AG10803 (cell line): ENCODE data around the gene FANCI.

Source experiments
- DNase-seq: peaks from one replicate; pipeline ENCODE4 v3.0.0; 2010; ENCODE audit warnings: low read depth
- H3K4me3 ChIP-seq: 2 replicates; pipeline ENCODE4 v1.5.1; 2011; ENCODE audit warnings: mild to moderate bottlenecking, low read length, control low read depth
- TF ChIP-seq, protein P1 (sequence below): conservative IDR thresholded peaks from 2 replicates; pipeline ENCODE4 v1.5.1; 2011; ENCODE audit warnings: mild to moderate bottlenecking, low read length, control low read depth, inconsistent platforms

Gene FANCI

GRCh38 chr15:89338036-89338435, 94.3 kb downstream of the FANCI start:
- H3K4me3 ChIP-seq = no peak overlapping the region
- TF ChIP-seq, protein P1, sequence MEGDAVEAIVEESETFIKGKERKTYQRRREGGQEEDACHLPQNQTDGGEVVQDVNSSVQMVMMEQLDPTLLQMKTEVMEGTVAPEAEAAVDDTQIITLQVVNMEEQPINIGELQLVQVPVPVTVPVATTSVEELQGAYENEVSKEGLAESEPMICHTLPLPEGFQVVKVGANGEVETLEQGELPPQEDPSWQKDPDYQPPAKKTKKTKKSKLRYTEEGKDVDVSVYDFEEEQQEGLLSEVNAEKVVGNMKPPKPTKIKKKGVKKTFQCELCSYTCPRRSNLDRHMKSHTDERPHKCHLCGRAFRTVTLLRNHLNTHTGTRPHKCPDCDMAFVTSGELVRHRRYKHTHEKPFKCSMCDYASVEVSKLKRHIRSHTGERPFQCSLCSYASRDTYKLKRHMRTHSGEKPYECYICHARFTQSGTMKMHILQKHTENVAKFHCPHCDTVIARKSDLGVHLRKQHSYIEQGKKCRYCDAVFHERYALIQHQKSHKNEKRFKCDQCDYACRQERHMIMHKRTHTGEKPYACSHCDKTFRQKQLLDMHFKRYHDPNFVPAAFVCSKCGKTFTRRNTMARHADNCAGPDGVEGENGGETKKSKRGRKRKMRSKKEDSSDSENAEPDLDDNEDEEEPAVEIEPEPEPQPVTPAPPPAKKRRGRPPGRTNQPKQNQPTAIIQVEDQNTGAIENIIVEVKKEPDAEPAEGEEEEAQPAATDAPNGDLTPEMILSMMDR = no peak
- no peak for DNase-seq

- no peak for DNase-seq
- TF ChIP-seq, protein P1 = no peak
- H3K4me3 ChIP-seq = no peak overlapping the region
Measured at GRCh38 chr15:89340573-89340972, 96.8 kb downstream of the FANCI start.

DNA sequence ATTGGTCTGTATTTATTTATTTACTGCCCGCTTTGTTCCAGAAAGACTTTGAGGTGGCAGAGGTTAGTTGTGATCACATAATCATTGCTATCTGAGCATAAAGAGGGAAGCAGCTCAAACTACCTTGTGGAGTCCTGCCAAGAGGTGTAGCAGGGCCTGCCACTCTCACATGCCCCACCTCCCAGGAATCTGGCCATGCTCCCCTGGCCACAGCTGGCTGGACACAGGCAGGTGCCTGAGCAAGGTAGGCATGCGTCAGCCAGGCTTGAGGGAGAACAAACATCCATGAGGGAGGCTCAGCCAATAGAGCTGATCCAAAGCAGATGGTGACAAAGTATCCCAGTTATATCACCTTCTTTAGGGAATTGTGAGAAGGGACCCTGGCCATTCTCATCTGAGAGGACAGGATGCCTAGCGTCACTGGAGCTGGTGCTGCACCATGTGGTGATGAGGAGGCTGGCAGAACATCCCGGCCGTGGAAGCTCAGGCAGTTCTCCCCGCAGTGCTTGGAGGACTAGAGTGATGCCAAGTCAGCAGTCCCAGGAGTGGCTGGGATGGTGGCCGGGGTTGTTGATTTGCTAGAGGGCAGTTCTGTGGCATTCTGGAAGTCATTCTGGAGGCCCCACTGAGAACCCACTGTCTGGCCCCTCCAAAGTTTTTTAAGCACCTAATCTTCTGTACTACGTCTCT, 97.7 kb downstream of the FANCI start:
- DNase-seq = no peak
- TF ChIP-seq, protein P1 = no peak
- no peak overlapping the region for H3K4me3 ChIP-seq

GRCh38 chr15:89342840-89343239, 99.1 kb downstream of the FANCI start:
- DNase-seq = no peak
- TF ChIP-seq, protein P1 = no peak
- no peak overlapping the region for H3K4me3 ChIP-seq

GRCh38 chr15:89345248-89345647, 101.5 kb downstream of the FANCI start:
- no peak for DNase-seq
- TF ChIP-seq, protein P1 = no peak
- no peak overlapping the region for H3K4me3 ChIP-seq

DNA sequence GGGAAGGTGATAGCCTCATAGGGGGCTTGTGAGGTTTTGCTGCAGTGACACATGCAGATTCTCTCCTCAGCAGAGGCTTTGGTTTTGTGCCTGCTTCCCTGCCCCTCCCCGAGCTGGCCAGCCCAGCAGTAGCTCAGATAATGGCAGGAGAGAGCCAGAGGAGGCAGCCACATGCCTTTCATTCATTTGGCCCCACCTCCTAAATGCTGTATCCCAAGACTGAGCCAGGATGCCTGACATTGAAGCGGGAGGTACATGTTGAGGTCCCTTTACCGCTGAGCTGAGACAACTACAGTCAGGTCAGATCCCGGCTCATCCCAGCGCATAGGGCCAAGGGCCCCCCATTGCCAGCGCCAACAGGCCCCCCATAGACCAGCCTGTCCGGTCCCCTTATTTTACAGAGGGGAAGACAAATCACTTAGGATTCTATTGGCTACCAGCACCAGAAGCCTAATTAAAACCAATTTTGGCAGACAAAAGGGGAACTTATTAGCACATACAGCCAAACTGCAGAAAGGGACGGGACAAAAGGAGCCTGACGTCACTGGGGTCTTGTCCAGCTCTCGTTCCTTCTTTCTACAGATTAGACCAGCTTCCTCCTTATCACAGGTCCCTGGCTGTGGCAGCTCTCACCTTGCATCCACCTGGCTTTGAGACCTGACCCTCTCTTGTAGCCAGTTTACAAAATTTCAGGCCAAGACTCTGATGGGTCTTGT, 102.9 kb downstream of the FANCI start:
- TF ChIP-seq, protein P1 = no peak
- no peak for DNase-seq
- H3K4me3 ChIP-seq = no peak overlapping the region

- TF ChIP-seq, protein P1 = no peak
Measured at GRCh38 chr15:89349206-89349558, 105.4 kb downstream of the FANCI start.

More at GRCh38 chr15:89349206-89349558, 105.4 kb downstream of the FANCI start:
- DNase-seq = no peak
- H3K4me3 ChIP-seq = no peak overlapping the region
